ENCODE results near the gene ABTB2. TPM values are rescaled to one million over a fixed set of nuclear protein-coding genes. Genes with fewer than 3 reads are reported as not detected.
A peak's percentile ranks its signal among the peaks of the same experiment; 100 is the strongest.

Gene ABTB2
- total RNA-seq, 1 experiment from 2014 or later: 3.1 TPM

GRCh38 chr11:34124885-34125668, 232.7 kb downstream of the ABTB2 start:
- CTCF ChIA-PET: interaction anchor here (0.7 to 0.8 kb wide), 2 partner anchors 49 to 132 kb away, joined by 3 read pairs; no protein-coding TSS in a partner anchor
- peak overlapping the region; percentile 39 for H3K27ac Mint-ChIP-seq (ENCODE audit: low read depth, unreplicated experiment)

GRCh38 chr11:34120651-34121050, 237.2 kb downstream of the ABTB2 start:
- ChIA-PET POLR2A (no interaction called here), CTCF (interaction anchor here (0.6 kb wide), 1 partner anchor 815 kb away, joined by 3 read pairs; no protein-coding TSS in a partner anchor)
- intact Hi-C loops (cut with micrococcal nuclease): no loop called here
- no peaks in the 10 kb centered on the region for H3K27me3 Mint-ChIP-seq (ENCODE audit: insufficient read depth, unreplicated experiment)
- no peaks in the 10 kb centered on the region for H3K4me1 Mint-ChIP-seq (ENCODE audit: insufficient read depth, unreplicated experiment)
- H3K36me3 Mint-ChIP-seq (ENCODE audit: insufficient read depth, unreplicated experiment): peaks cover 95% of the 10 kb centered on the region
- no peak for DNase-seq (ENCODE audit: unreplicated experiment)
- BruUV-seq (replicated peaks): no TSS peak
- H3K9me3 Mint-ChIP-seq (ENCODE audit: unreplicated experiment): no peaks in the 10 kb centered on the region
- H3K27ac Mint-ChIP-seq (ENCODE audit: low read depth, unreplicated experiment): no peak overlapping the region
- no peak for TF ChIP-seq CTCF (IDR thresholded peaks at IDR 0.05; ENCODE audit: unreplicated experiment)
- no peak overlapping the region for H3K4me3 Mint-ChIP-seq (ENCODE audit: unreplicated experiment)

More at GRCh38 chr11:34124885-34125668, 232.7 kb downstream of the ABTB2 start:
- intact Hi-C loops (cut with micrococcal nuclease): no loop called here
- no peaks in the 10 kb centered on the region for H3K27me3 Mint-ChIP-seq (ENCODE audit: insufficient read depth, unreplicated experiment)
- no TSS peak for BruUV-seq (replicated peaks)
- H3K4me3 Mint-ChIP-seq (ENCODE audit: unreplicated experiment): no peak overlapping the region
- H3K9me3 Mint-ChIP-seq (ENCODE audit: unreplicated experiment): no peaks in the 10 kb centered on the region
- no peak for TF ChIP-seq CTCF (IDR thresholded peaks at IDR 0.05; ENCODE audit: unreplicated experiment)
- DNase-seq (ENCODE audit: unreplicated experiment): no peak
- H3K36me3 Mint-ChIP-seq (ENCODE audit: insufficient read depth, unreplicated experiment): peaks cover 98% of the 10 kb centered on the region
- H3K4me1 Mint-ChIP-seq (ENCODE audit: insufficient read depth, unreplicated experiment): no peaks in the 10 kb centered on the region
- POLR2A ChIA-PET: no interaction called here

GRCh38 chr11:34114471-34114870, 243.3 kb downstream of the ABTB2 start:
- Mint-ChIP-seq H3K36me3 (ENCODE audit: insufficient read depth, unreplicated experiment) (peaks cover 96% of the 10 kb centered on the region), H3K27me3 (ENCODE audit: insufficient read depth, unreplicated experiment) (no peaks in the 10 kb centered on the region), H3K9me3 (ENCODE audit: unreplicated experiment) (no peaks in the 10 kb centered on the region), H3K4me3 (ENCODE audit: unreplicated experiment) (no peak overlapping the region), H3K27ac (ENCODE audit: low read depth, unreplicated experiment) (no peak overlapping the region), H3K4me1 (ENCODE audit: insufficient read depth, unreplicated experiment) (peaks cover 7% of the 10 kb centered on the region)
- CTCF ChIA-PET: no interaction called here
- no peak for TF ChIP-seq CTCF (IDR thresholded peaks at IDR 0.05; ENCODE audit: unreplicated experiment)
- intact Hi-C loops (cut with micrococcal nuclease): no loop called here
- POLR2A ChIA-PET: interaction anchor here (1.0 to 1.1 kb wide), 2 partner anchors 12 to 15 kb away, joined by 3 to 4 read pairs; no protein-coding TSS in a partner anchor
- BruUV-seq (replicated peaks): no TSS peak
- no peak for DNase-seq (ENCODE audit: unreplicated experiment)

GRCh38 chr11:34114014-34114413, 243.8 kb downstream of the ABTB2 start:
- no peak for DNase-seq (ENCODE audit: unreplicated experiment)
- H3K4me3 Mint-ChIP-seq (ENCODE audit: unreplicated experiment): no peak overlapping the region
- ChIA-PET POLR2A (interaction anchor here (0.9 to 1.1 kb wide), 3 partner anchors 12 to 311 kb away, joined by 3 to 4 read pairs (median 4); no protein-coding TSS in a partner anchor), CTCF (interaction anchor here (0.6 kb wide), 1 partner anchor 102 kb away, joined by 3 read pairs; no protein-coding TSS in a partner anchor)
- no peak for TF ChIP-seq CTCF (IDR thresholded peaks at IDR 0.05; ENCODE audit: unreplicated experiment)
- peaks cover 12% of the 10 kb centered on the region for H3K4me1 Mint-ChIP-seq (ENCODE audit: insufficient read depth, unreplicated experiment)
- peaks cover 96% of the 10 kb centered on the region for H3K36me3 Mint-ChIP-seq (ENCODE audit: insufficient read depth, unreplicated experiment)
- no TSS peak for BruUV-seq (replicated peaks)
- no peaks in the 10 kb centered on the region for H3K9me3 Mint-ChIP-seq (ENCODE audit: unreplicated experiment)
- H3K27ac Mint-ChIP-seq (ENCODE audit: low read depth, unreplicated experiment): no peak overlapping the region
- no peaks in the 10 kb centered on the region for H3K27me3 Mint-ChIP-seq (ENCODE audit: insufficient read depth, unreplicated experiment)
- intact Hi-C loops (cut with micrococcal nuclease): no loop called here

Data from MCF 10A (cell line).